GM19467 (cell line): ENCODE measurements around the gene HSD3B1.

Source experiments
- ATAC-seq: cut with Tn5 transposase; IDR thresholded peaks from one replicate; pipeline ENCODE4 v1.9.1; 2021; ENCODE audit warnings: mild to moderate bottlenecking, moderate library complexity; ENCODE audit not compliant: unreplicated experiment

HSD3B1 gene

GRCh38 chr1:119506941-119507340, at the start of gene HSD3B1:
HSD3B1 (plus strand) TSS chr1:119507210; CDS start chr1:119507477, 267 bp downstream.
- ATAC-seq: no peak

GRCh38 chr1:119462964-119463363, 44.0 kb upstream of the HSD3B1 start:
- no peak for ATAC-seq

- ATAC-seq: no peak
Observed at GRCh38 chr1:119463569-119463968, 43.4 kb upstream of the HSD3B1 start.

- no peak for ATAC-seq
Observed at GRCh38 chr1:119466445-119466844, 40.6 kb upstream of the HSD3B1 start.

GRCh38 chr1:119467219-119467618, 39.8 kb upstream of the HSD3B1 start:
- ATAC-seq: no peak

GRCh38 chr1:119467857-119468668, 38.9 kb upstream of the HSD3B1 start:
- no peak for ATAC-seq

GRCh38 chr1:119469741-119470140, 37.3 kb upstream of the HSD3B1 start:
- ATAC-seq: no peak

GRCh38 chr1:119470377-119470776, 36.6 kb upstream of the HSD3B1 start:
- no peak for ATAC-seq

- no peak for ATAC-seq
Observed at GRCh38 chr1:119470958-119471357, 36.1 kb upstream of the HSD3B1 start.

GRCh38 chr1:119471566-119471965, 35.4 kb upstream of the HSD3B1 start:
- ATAC-seq: no peak

GRCh38 chr1:119472080-119472818, 34.8 kb upstream of the HSD3B1 start:
- ATAC-seq: no peak

- no peak for ATAC-seq
Observed at GRCh38 chr1:119472819-119473175, 34.2 kb upstream of the HSD3B1 start.

GRCh38 chr1:119475866-119476439, 31.1 kb upstream of the HSD3B1 start:
- peak; percentile 90 for ATAC-seq

- no peak for ATAC-seq
Observed at GRCh38 chr1:119477710-119478109, 29.3 kb upstream of the HSD3B1 start.

GRCh38 chr1:119480175-119480574, 26.8 kb upstream of the HSD3B1 start:
- ATAC-seq: no peak

- no peak for ATAC-seq
Observed at GRCh38 chr1:119481951-119482350, 25.1 kb upstream of the HSD3B1 start.

- no peak for ATAC-seq
Observed at GRCh38 chr1:119482517-119483425, 24.2 kb upstream of the HSD3B1 start.

- no peak for ATAC-seq
Observed at GRCh38 chr1:119483441-119484200, 23.4 kb upstream of the HSD3B1 start.

GRCh38 chr1:119485201-119485600, 21.8 kb upstream of the HSD3B1 start:
- no peak for ATAC-seq

GRCh38 chr1:119488216-119488615, 18.8 kb upstream of the HSD3B1 start:
- ATAC-seq: no peak
